GM23338 (cell line): ENCODE data around the gene USP48. TPM values are rescaled to one million over a fixed set of nuclear protein-coding genes. Genes with fewer than 3 reads are reported as not detected.
A peak's percentile ranks its signal among the peaks of the same experiment; 100 is the strongest.

Source experiments
- ATAC-seq: fragments of 200-7000 bp; cut with Tn5 transposase; 3 replicates; pipeline ENCODE4 v1.9.1; 2020
- DNase-seq: peaks from one replicate; pipeline ENCODE4 v3.0.0-alpha.2; 2015; ENCODE audit warnings: low spot score
- H2AFZ ChIP-seq: fragments of 200-600 bp; sonication (generic); 2 replicates; pipeline ENCODE4 v1.8.0; 2016; ENCODE audit warnings: antibody characterized with exemption, mild to moderate bottlenecking, moderate library complexity
- H3F3A ChIP-seq: fragments of 200-600 bp; sonication (generic); replicated peaks from 2 replicates; pipeline ENCODE4 v1.8.0; 2017; ENCODE audit warnings: antibody characterized with exemption, mixed run types, low read depth
- H3K27ac ChIP-seq: fragments of 200-600 bp; sonication (generic); 2 replicates; pipeline ENCODE4 v1.6.1; 2016; ENCODE audit warnings: low read depth
- H3K27me3 ChIP-seq: fragments of 200-600 bp; sonication (generic); 2 replicates; pipeline ENCODE4 v1.8.0; 2016; ENCODE audit warnings: mild to moderate bottlenecking, mixed run types, moderate library complexity; ENCODE audit not compliant: insufficient read depth
- H3K36me3 ChIP-seq: fragments of 200-600 bp; sonication (generic); 2 replicates; pipeline ENCODE4 v1.8.0; 2016; ENCODE audit warnings: mild to moderate bottlenecking; ENCODE audit not compliant: insufficient read depth
- H3K4me1 ChIP-seq: fragments of 200-600 bp; sonication (generic); 2 replicates; pipeline ENCODE4 v1.8.0; 2016; ENCODE audit warnings: mild to moderate bottlenecking, moderate library complexity; ENCODE audit not compliant: insufficient read depth
- H3K4me2 ChIP-seq: fragments of 200-600 bp; sonication (generic); 2 replicates; pipeline ENCODE4 v1.7.1; 2017; ENCODE audit warnings: mixed run types
- H3K4me3 ChIP-seq: fragments of 200-600 bp; sonication (generic); 2 replicates; pipeline ENCODE4 v1.6.1; 2016; ENCODE audit warnings: mixed run types
- H3K79me2 ChIP-seq: fragments of 200-600 bp; sonication (generic); replicated peaks from 2 replicates; pipeline ENCODE4 v1.8.0; 2017; ENCODE audit warnings: mild to moderate bottlenecking; ENCODE audit not compliant: insufficient read depth
- H3K9me2 ChIP-seq: fragments of 200-600 bp; sonication (generic); 2 replicates; pipeline ENCODE4 v1.8.0; 2017; ENCODE audit not compliant: insufficient read depth
- H4K20me1 ChIP-seq: fragments of 200-600 bp; sonication (generic); replicated peaks from 2 replicates; pipeline ENCODE4 v1.8.0; 2017; ENCODE audit warnings: mild to moderate bottlenecking; ENCODE audit not compliant: insufficient read depth
- H3K27ac Mint-ChIP-seq: 2 replicates; pipeline ENCODE4 v1.8.0; 2020; ENCODE audit warnings: inconsistent platforms, mild to moderate bottlenecking, moderate library complexity, mixed read lengths
- H3K27me3 Mint-ChIP-seq: 3 replicates; pipeline ENCODE4 v1.8.0; 2022; ENCODE audit warnings: low read depth, mild to moderate bottlenecking, moderate library complexity, mixed read lengths, inconsistent platforms; ENCODE audit not compliant: insufficient read depth, poor library complexity
- H3K36me3 Mint-ChIP-seq: 3 replicates; pipeline ENCODE4 v1.8.0; 2021; ENCODE audit warnings: low read depth, mild to moderate bottlenecking, inconsistent platforms, moderate library complexity, mixed read lengths
- H3K4me1 Mint-ChIP-seq: 3 replicates; pipeline ENCODE4 v1.8.0; 2020; ENCODE audit warnings: mild to moderate bottlenecking, inconsistent platforms, mixed read lengths
- H3K4me3 Mint-ChIP-seq: 3 replicates; pipeline ENCODE4 v1.8.0; 2021; ENCODE audit warnings: moderate library complexity, mild to moderate bottlenecking, inconsistent platforms, mixed read lengths
- H3K9me3 Mint-ChIP-seq: 3 replicates; pipeline ENCODE4 v1.8.0; 2020; ENCODE audit warnings: moderate library complexity, mild to moderate bottlenecking, inconsistent platforms, mixed read lengths
- CREB1 ChIP-seq: fragments of 250-450 bp; sonication (Bioruptor Pico); IDR thresholded peaks from 2 replicates; pipeline ENCODE4 v1.5.0; 2020; ENCODE audit warnings: low read depth, mild to moderate bottlenecking, moderate library complexity
- ETS1 ChIP-seq: IDR thresholded peaks from 2 replicates; pipeline ENCODE4 v1.6.1; 2016; ENCODE audit warnings: antibody characterized with exemption
- EZH2 ChIP-seq: fragments of 200-600 bp; sonication (generic); IDR thresholded peaks from one replicate; pipeline ENCODE4 v1.8.0; 2017; ENCODE audit warnings: antibody characterized with exemption, mild to moderate bottlenecking, low read depth; ENCODE audit not compliant: unreplicated experiment
- EZH2phosphoT487 ChIP-seq: fragments of 200-600 bp; sonication (generic); IDR thresholded peaks from one replicate; pipeline ENCODE4 v1.8.1; 2018; ENCODE audit warnings: antibody characterized with exemption; ENCODE audit not compliant: unreplicated experiment
- JUNB ChIP-seq: IDR thresholded peaks from one replicate; pipeline ENCODE4 v1.6.1; 2016; ENCODE audit warnings: antibody characterized with exemption; ENCODE audit not compliant: unreplicated experiment
- NANOG ChIP-seq: IDR thresholded peaks from 2 replicates; pipeline ENCODE4 v1.6.1; 2016; ENCODE audit warnings: antibody characterized with exemption, borderline replicate concordance
- POLR2AphosphoS5 ChIP-seq: IDR thresholded peaks from 2 replicates; pipeline ENCODE4 v1.6.1; 2016; ENCODE audit warnings: antibody characterized with exemption, low read depth
- REST ChIP-seq: IDR thresholded peaks from one replicate; pipeline ENCODE4 v1.6.1; 2018; ENCODE audit warnings: antibody characterized with exemption; ENCODE audit not compliant: unreplicated experiment
- STAT1 ChIP-seq: IDR thresholded peaks from one replicate; pipeline ENCODE4 v1.6.1; 2016; ENCODE audit warnings: antibody characterized with exemption; ENCODE audit not compliant: unreplicated experiment
- ZNF114 ChIP-seq: fragments of 250-450 bp; sonication (Bioruptor Pico); IDR thresholded peaks from 2 replicates; pipeline ENCODE4 v1.5.0; 2020; ENCODE audit warnings: mild to moderate bottlenecking, moderate library complexity
- ZNF331 ChIP-seq: fragments of 250-450 bp; sonication (Bioruptor Pico); IDR thresholded peaks from 2 replicates; pipeline ENCODE4 v1.5.0; 2020; ENCODE audit warnings: low read depth, mild to moderate bottlenecking, moderate library complexity
- ZNF462 ChIP-seq: fragments of 250-450 bp; sonication (Bioruptor Pico); IDR thresholded peaks from 2 replicates; pipeline ENCODE4 v1.5.0; 2020; ENCODE audit warnings: mild to moderate bottlenecking, moderate library complexity
- polyA plus RNA-seq: library from polyadenylated mRNA; unstranded; fragments of >200 nt; fragmentation: Nextera tagmentation; extraction: Ambion mirVana; gene quantifications from 2 replicates; pipeline ENCODE4 v1.2.1, GENCODE V29; 2016
- total RNA-seq: library from RNA; depleted of rRNA; stranded (reverse); fragments of >200 nt; shearing (Covaris generic); gene quantifications from 2 replicates; pipeline ENCODE4 v1.2.3, GENCODE V29; 2014

The USP48 gene
- total and polyA plus RNA-seq, 2 experiments from 2014 or later = 85.9 to 151 TPM

- Histone ChIP-seq H3K4me3 (no peak overlapping the region), H3K27me3 (no peaks in the 10 kb centered on the region), H3K36me3 (no peaks in the 10 kb centered on the region), H3K4me2 (no peak overlapping the region), H3F3A (peaks cover 2% of the 10 kb centered on the region; the same call in 1 of the 2 replicates), H3K79me2 (no peaks in the 10 kb centered on the region), H4K20me1 (no peaks in the 10 kb centered on the region; the same call in 1 of the 2 replicates), H3K27ac (no peak overlapping the region), H2AFZ (no peak overlapping the region), H3K4me1 (0 out of 2 replicates have a peak, but pooled peaks cover 3% of the 10 kb centered on the region), H3K9me2 (no peaks in the 10 kb centered on the region)
- peaks cover 2% of the 10 kb centered on the region for H3K27me3 Mint-ChIP-seq
- peak overlapping the region; percentile 83 for H3K27ac Mint-ChIP-seq
- ATAC-seq (no peak; the same call in 2 of the 3 replicates), DNase-seq (no peak)
- H3K4me1 Mint-ChIP-seq = peaks cover 16% of the 10 kb centered on the region
- H3K4me3 Mint-ChIP-seq = no peak overlapping the region
- TF ChIP-seq STAT1 = no peak
- TF ChIP-seq ZNF462 = no peak
- TF ChIP-seq JUNB = no peak
- TF ChIP-seq ETS1 = no peak
- no peak for TF ChIP-seq CREB1
- no peak for TF ChIP-seq EZH2
- TF ChIP-seq REST = no peak
- no peak for TF ChIP-seq NANOG
- TF ChIP-seq ZNF114 (CRISPR knock-in tag) = no peak
- TF ChIP-seq EZH2phosphoT487 = no peak
- TF ChIP-seq POLR2AphosphoS5 = no peak
- no peak for TF ChIP-seq ZNF331 (CRISPR knock-in tag)
- H3K9me3 Mint-ChIP-seq = no peaks in the 10 kb centered on the region
- H3K36me3 Mint-ChIP-seq = no peaks in the 10 kb centered on the region
These were observed 144.2 kb downstream of the USP48 start for GRCh38 chr1:21638531-21639341.
